ENCODE results near the gene BCL2L1. TPM values are rescaled to one million over a fixed set of nuclear protein-coding genes. Genes with fewer than 3 reads are reported as not detected.
"Not testable (repeated sequence)": the region's sequence is repeated elsewhere in the genome, so short reads cannot be mapped to it uniquely, and the experiment has no call there.

The BCL2L1 gene
- total RNA-seq, 2 donors from 2014 or later: 120 to 152 TPM

- H3K4me1 Mint-ChIP-seq (ENCODE audit: low read depth); DNase-seq; H3K9me3 Mint-ChIP-seq; H3K36me3 Mint-ChIP-seq (ENCODE audit: insufficient read depth in 2 of 2); ATAC-seq (replicated peaks in 1 of 2); H3K27ac Mint-ChIP-seq; H3K4me3 Mint-ChIP-seq: not testable (repeated sequence)
- peaks cover 16% of the 10 kb centered on the region for H3K27me3 Mint-ChIP-seq (ENCODE audit: low read depth)
Measured at GRCh38 chr20:31648104-31648503, 74.6 kb downstream of the BCL2L1 start.

- Mint-ChIP-seq H3K4me3 (no peak overlapping the region), H3K27me3 (ENCODE audit: low read depth) (peaks cover 16% of the 10 kb centered on the region), H3K27ac (no peak overlapping the region), H3K36me3 (ENCODE audit: insufficient read depth in 2 of 2) (no peaks in the 10 kb centered on the region), H3K9me3 (no peaks in the 10 kb centered on the region), H3K4me1 (ENCODE audit: low read depth) (peaks cover 16% of the 10 kb centered on the region)
- ATAC-seq (replicated peaks in 1 of 2): no peak
- DNase-seq: no peak
Measured at GRCh38 chr20:31644701-31645100, 78.0 kb downstream of the BCL2L1 start.

GRCh38 chr20:31643522-31643921 is 79.1 kb downstream of the BCL2L1 start:
- H3K4me1 Mint-ChIP-seq (ENCODE audit: low read depth): peaks cover 16% of the 10 kb centered on the region
- H3K9me3 Mint-ChIP-seq: no peaks in the 10 kb centered on the region
- H3K4me3 Mint-ChIP-seq: no peak overlapping the region
- DNase-seq (no peak), ATAC-seq (replicated peaks in 1 of 2) (no peak)
- H3K27me3 Mint-ChIP-seq (ENCODE audit: low read depth): peaks cover 16% of the 10 kb centered on the region
- H3K36me3 Mint-ChIP-seq (ENCODE audit: insufficient read depth in 2 of 2): no peaks in the 10 kb centered on the region
- H3K27ac Mint-ChIP-seq: no peak overlapping the region

- H3K4me1 Mint-ChIP-seq (ENCODE audit: low read depth): peaks cover 16% of the 10 kb centered on the region
- H3K9me3 Mint-ChIP-seq: no peaks in the 10 kb centered on the region
- H3K36me3 Mint-ChIP-seq (ENCODE audit: insufficient read depth in 2 of 2): no peaks in the 10 kb centered on the region
- no peak overlapping the region for H3K27ac Mint-ChIP-seq
- H3K4me3 Mint-ChIP-seq: no peak overlapping the region
- DNase-seq (no peak), ATAC-seq (replicated peaks in 1 of 2) (no peak)
- H3K27me3 Mint-ChIP-seq (ENCODE audit: low read depth): peaks cover 16% of the 10 kb centered on the region
Measured at GRCh38 chr20:31642837-31643236, 79.8 kb downstream of the BCL2L1 start.

GRCh38 chr20:31641391-31641790 is 81.3 kb downstream of the BCL2L1 start:
- Mint-ChIP-seq H3K27me3 (ENCODE audit: low read depth) (peaks cover 16% of the 10 kb centered on the region), H3K4me3 (no peak overlapping the region), H3K9me3 (no peaks in the 10 kb centered on the region), H3K4me1 (ENCODE audit: low read depth) (peaks cover 16% of the 10 kb centered on the region), H3K27ac (no peak overlapping the region), H3K36me3 (ENCODE audit: insufficient read depth in 2 of 2) (no peaks in the 10 kb centered on the region)
- peak in 1 of 2 donors; percentile 23 for DNase-seq
- peak; percentile 30 to 88 for ATAC-seq (replicated peaks in 1 of 2)

GRCh38 chr20:31640259-31640658 is 82.4 kb downstream of the BCL2L1 start:
- H3K9me3 Mint-ChIP-seq: no peaks in the 10 kb centered on the region
- DNase-seq (no peak), ATAC-seq (replicated peaks in 1 of 2) (no peak)
- no peak overlapping the region for H3K27ac Mint-ChIP-seq
- H3K4me3 Mint-ChIP-seq: no peak overlapping the region
- peaks cover 10% of the 10 kb centered on the region for H3K27me3 Mint-ChIP-seq (ENCODE audit: low read depth)
- H3K36me3 Mint-ChIP-seq (ENCODE audit: insufficient read depth in 2 of 2): no peaks in the 10 kb centered on the region
- H3K4me1 Mint-ChIP-seq (ENCODE audit: low read depth): peaks cover 16% of the 10 kb centered on the region

GRCh38 chr20:31638816-31639215 is 83.9 kb downstream of the BCL2L1 start:
- Mint-ChIP-seq H3K4me3 (no peak overlapping the region), H3K27ac (no peak overlapping the region), H3K9me3 (no peaks in the 10 kb centered on the region), H3K4me1 (ENCODE audit: low read depth) (peaks cover 16% of the 10 kb centered on the region), H3K36me3 (ENCODE audit: insufficient read depth in 2 of 2) (no peaks in the 10 kb centered on the region), H3K27me3 (ENCODE audit: low read depth) (peaks cover 10% of the 10 kb centered on the region)
- ATAC-seq (replicated peaks in 1 of 2): no peak
- no peak for DNase-seq

- Mint-ChIP-seq H3K9me3 (no peaks in the 10 kb centered on the region), H3K36me3 (ENCODE audit: insufficient read depth in 2 of 2) (no peaks in the 10 kb centered on the region), H3K4me3 (no peak overlapping the region), H3K27me3 (ENCODE audit: low read depth) (peaks cover 10% of the 10 kb centered on the region), H3K27ac (no peak overlapping the region), H3K4me1 (ENCODE audit: low read depth) (peaks cover 16% of the 10 kb centered on the region)
- no peak for DNase-seq
- no peak for ATAC-seq (replicated peaks in 1 of 2)
Measured at GRCh38 chr20:31638317-31638716, 84.4 kb downstream of the BCL2L1 start.

GRCh38 chr20:31637660-31638059 is 85.0 kb downstream of the BCL2L1 start, which contains the start of gene COX4I2:
Gene COX4I2 (plus strand): TSS chr20:31637912. CDS start chr20:31639018, 1,106 bp downstream.
- DNase-seq (no peak), ATAC-seq (replicated peaks in 1 of 2) (no peak)
- Mint-ChIP-seq H3K27ac (no peak within 1 kb of the TSS), H3K4me3 (no peak within 1 kb of the TSS), H3K36me3 (ENCODE audit: insufficient read depth in 2 of 2) (no peaks in the 10 kb centered on the region), H3K4me1 (ENCODE audit: low read depth) (peaks cover 10% of the 10 kb centered on the region), H3K9me3 (no peaks in the 10 kb centered on the region), H3K27me3 (ENCODE audit: low read depth) (peaks cover 10% of the 10 kb centered on the region)

- no peak for ATAC-seq (replicated peaks in 1 of 2)
- Mint-ChIP-seq H3K4me1 (ENCODE audit: low read depth) (peaks cover 9% of the 10 kb centered on the region), H3K9me3 (no peaks in the 10 kb centered on the region), H3K4me3 (no peak overlapping the region), H3K27me3 (ENCODE audit: low read depth) (no peaks in the 10 kb centered on the region), H3K36me3 (ENCODE audit: insufficient read depth in 2 of 2) (no peaks in the 10 kb centered on the region), H3K27ac (no peak overlapping the region)
- no peak for DNase-seq
Measured at GRCh38 chr20:31633339-31633914, 89.2 kb downstream of the BCL2L1 start.

GRCh38 chr20:31632548-31633338 is 89.9 kb downstream of the BCL2L1 start:
- DNase-seq: no peak
- H3K4me1 Mint-ChIP-seq (ENCODE audit: low read depth): peaks cover 9% of the 10 kb centered on the region
- no peaks in the 10 kb centered on the region for H3K27me3 Mint-ChIP-seq (ENCODE audit: low read depth)
- H3K9me3 Mint-ChIP-seq: no peaks in the 10 kb centered on the region
- H3K27ac Mint-ChIP-seq: no peak overlapping the region
- no peak for ATAC-seq (replicated peaks in 1 of 2)
- H3K4me3 Mint-ChIP-seq: no peak overlapping the region
- no peaks in the 10 kb centered on the region for H3K36me3 Mint-ChIP-seq (ENCODE audit: insufficient read depth in 2 of 2)

- Mint-ChIP-seq H3K27me3 (ENCODE audit: low read depth) (no peaks in the 10 kb centered on the region), H3K4me1 (ENCODE audit: low read depth) (peaks cover 9% of the 10 kb centered on the region), H3K9me3 (no peaks in the 10 kb centered on the region), H3K4me3 (no peak overlapping the region), H3K27ac (no peak overlapping the region), H3K36me3 (ENCODE audit: insufficient read depth in 2 of 2) (no peaks in the 10 kb centered on the region)
- peak; percentile 55 to 82 for ATAC-seq (replicated peaks in 1 of 2)
- DNase-seq: peak in 1 of 2 donors; percentile 33
Measured at GRCh38 chr20:31630187-31630790, 92.4 kb downstream of the BCL2L1 start.

- not testable (repeated sequence) for H3K27ac Mint-ChIP-seq; H3K4me1 Mint-ChIP-seq (ENCODE audit: low read depth); DNase-seq
Measured at GRCh38 chr20:31628057-31628456, 94.6 kb downstream of the BCL2L1 start.

More at GRCh38 chr20:31628057-31628456, 94.6 kb downstream of the BCL2L1 start:
- ATAC-seq (replicated peaks in 1 of 2); H3K36me3 Mint-ChIP-seq (ENCODE audit: insufficient read depth in 2 of 2); H3K27me3 Mint-ChIP-seq (ENCODE audit: low read depth); H3K9me3 Mint-ChIP-seq; H3K4me3 Mint-ChIP-seq: not testable (repeated sequence)

Data from activated T-cell treated with anti-CD3 and anti-CD28 coated beads, Interleukin-2, amount 50 U/mL, for 72 hours (primary cell).